ENCODE data around the gene EIF2S1. TPM values are rescaled to one million over a fixed set of nuclear protein-coding genes. Genes with fewer than 3 reads are reported as not detected.
A peak's percentile ranks its signal among the peaks of the same experiment; 100 is the strongest.

EIF2S1 gene
- total RNA-seq, 1 experiment from 2014 or later = 165 TPM

DNA sequence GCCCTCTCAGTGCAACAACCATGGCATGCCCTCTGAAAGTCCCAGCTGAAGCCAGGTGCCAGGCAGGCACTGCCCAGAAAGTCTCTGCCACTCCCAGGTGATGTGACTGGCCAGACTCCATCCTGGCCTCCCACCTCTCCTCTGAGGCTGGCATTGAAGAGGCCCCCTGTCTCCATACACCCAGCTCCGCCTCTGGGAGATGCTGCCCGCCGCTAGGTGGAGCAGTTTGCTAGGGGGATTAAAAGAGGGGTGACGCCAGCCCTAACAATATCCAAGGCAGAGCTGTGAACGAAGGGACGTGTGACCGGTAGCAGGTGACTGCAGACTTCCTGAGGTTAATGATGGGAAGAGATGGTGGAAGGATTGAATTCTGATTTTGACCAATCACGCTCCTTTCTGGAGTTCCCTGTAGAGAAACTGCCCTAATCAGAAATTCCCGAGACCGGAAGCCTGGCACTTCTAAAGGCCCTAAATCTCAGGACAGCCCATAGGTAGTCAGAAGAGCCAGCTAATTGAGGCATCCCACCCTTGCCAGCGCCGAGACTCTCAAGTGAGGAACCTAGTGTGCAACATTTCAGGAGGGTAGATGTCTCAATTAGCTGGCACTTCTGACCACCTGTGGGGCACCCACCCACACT is 60.1 kb downstream of the EIF2S1 start:
- no peak overlapping the region for H4K5ac ChIP-seq (ENCODE audit: insufficient read length, low read depth, low read length)
- Mint-ChIP-seq H3K36me3 (ENCODE audit: insufficient read depth in 1 of 3, low read depth in 3 of 3) (no peaks in the 10 kb centered on the region), H3K4me3 (no peak overlapping the region), H3K9me3 (no peaks in the 10 kb centered on the region), H3K4me1 (no peaks in the 10 kb centered on the region), H3K27me3 (ENCODE audit: low read depth) (no peaks in the 10 kb centered on the region; the same call in 1 of the 2 replicates), H3K27ac (peak overlapping the region in 1 of 3 experiments; percentile 15; a peak in 2 of 7 replicates)
- no peak overlapping the region for H3K23ac ChIP-seq (ENCODE audit: insufficient read length, low read depth, low read length)
- H3K18ac ChIP-seq (ENCODE audit: insufficient read length, low read depth, low read length) = no peak overlapping the region
- DNase-seq = peak; percentile 77
- H4K20me1 ChIP-seq (ENCODE audit: control insufficient read depth, insufficient read depth, insufficient read length) = no peaks in the 10 kb centered on the region
- no peaks in the 10 kb centered on the region for H3K79me2 ChIP-seq (ENCODE audit: insufficient read depth, low read length)
- no peaks in the 10 kb centered on the region for H3K27me3 ChIP-seq (ENCODE audit: insufficient read depth, low read length)
- no peak overlapping the region for H3K27ac ChIP-seq (ENCODE audit: insufficient read length, low read depth, low read length)
- no peaks in the 10 kb centered on the region for H3K23me2 ChIP-seq (ENCODE audit: insufficient read length, low read depth, low read length, poor library complexity, severe bottlenecking)
- H2BK120ac ChIP-seq (ENCODE audit: low read depth, low read length, poor library complexity, severe bottlenecking) = no peak overlapping the region
- H4K8ac ChIP-seq (replicated peaks; ENCODE audit: insufficient read length, low read depth, low read length) = no peak overlapping the region
- no peaks in the 10 kb centered on the region for H3K79me1 ChIP-seq (ENCODE audit: insufficient read depth, low read depth, low read length, poor library complexity, severe bottlenecking)
- no peak overlapping the region for H2AK5ac ChIP-seq (ENCODE audit: insufficient read length, low read length)
- no peak overlapping the region for H3T11ph ChIP-seq (ENCODE audit: low read length)
- no CpG with 5 or more reads among the region's 12 CpGs for WGBS (ENCODE audit: extremely low coverage, insufficient read length, low lambda C conversion rate)
- no peak overlapping the region for H2AFZ ChIP-seq (ENCODE audit: low read length)
- H3K14ac ChIP-seq (ENCODE audit: insufficient read depth, low read length) = no peak overlapping the region
- H3K9me3 ChIP-seq (ENCODE audit: control insufficient read depth, low read depth, low read length) = no peaks in the 10 kb centered on the region
- no peak overlapping the region for H3K9ac ChIP-seq (ENCODE audit: extremely low read depth, insufficient read length, low read length)
- H4K91ac ChIP-seq (ENCODE audit: insufficient read length, low read depth, low read length) = no peak overlapping the region
- H3K4ac ChIP-seq (ENCODE audit: low read depth, low read length) = no peak overlapping the region
- no peak overlapping the region for H2BK20ac ChIP-seq (ENCODE audit: low read depth, low read length, poor library complexity, severe bottlenecking)
- no peaks in the 10 kb centered on the region for H3K4me1 ChIP-seq (ENCODE audit: insufficient read depth, low read length)
- H3K4me2 ChIP-seq (ENCODE audit: insufficient read depth, insufficient read length, low read length) = no peak overlapping the region
- H2BK12ac ChIP-seq (ENCODE audit: insufficient read length, low read depth, low read length) = no peak overlapping the region
- H2BK15ac ChIP-seq (ENCODE audit: low read depth, low read length) = no peak overlapping the region
- TF ChIP-seq, protein P1, sequence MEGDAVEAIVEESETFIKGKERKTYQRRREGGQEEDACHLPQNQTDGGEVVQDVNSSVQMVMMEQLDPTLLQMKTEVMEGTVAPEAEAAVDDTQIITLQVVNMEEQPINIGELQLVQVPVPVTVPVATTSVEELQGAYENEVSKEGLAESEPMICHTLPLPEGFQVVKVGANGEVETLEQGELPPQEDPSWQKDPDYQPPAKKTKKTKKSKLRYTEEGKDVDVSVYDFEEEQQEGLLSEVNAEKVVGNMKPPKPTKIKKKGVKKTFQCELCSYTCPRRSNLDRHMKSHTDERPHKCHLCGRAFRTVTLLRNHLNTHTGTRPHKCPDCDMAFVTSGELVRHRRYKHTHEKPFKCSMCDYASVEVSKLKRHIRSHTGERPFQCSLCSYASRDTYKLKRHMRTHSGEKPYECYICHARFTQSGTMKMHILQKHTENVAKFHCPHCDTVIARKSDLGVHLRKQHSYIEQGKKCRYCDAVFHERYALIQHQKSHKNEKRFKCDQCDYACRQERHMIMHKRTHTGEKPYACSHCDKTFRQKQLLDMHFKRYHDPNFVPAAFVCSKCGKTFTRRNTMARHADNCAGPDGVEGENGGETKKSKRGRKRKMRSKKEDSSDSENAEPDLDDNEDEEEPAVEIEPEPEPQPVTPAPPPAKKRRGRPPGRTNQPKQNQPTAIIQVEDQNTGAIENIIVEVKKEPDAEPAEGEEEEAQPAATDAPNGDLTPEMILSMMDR (conservative IDR thresholded peaks at IDR 0.05) = peak; percentile 76
- no peak overlapping the region for H3K56ac ChIP-seq (ENCODE audit: insufficient read length, low read depth, low read length)
- H2BK5ac ChIP-seq (ENCODE audit: insufficient read length, low read length) = no peak overlapping the region
